ENCODE results near the gene NTM.
A peak's percentile ranks its signal among the peaks of the same experiment; 100 is the strongest.

Gene NTM

GRCh38 chr11:131938351-131938751 lies 567.9 kb downstream of the NTM start:
- DNase-seq = peak; percentile 67

- DNase-seq = no peak
These were observed 569.7 kb downstream of the NTM start for GRCh38 chr11:131940126-131940525.

GRCh38 chr11:131942878-131943277 lies 572.5 kb downstream of the NTM start:
- no peak for DNase-seq

- DNase-seq = no peak
These were observed 572.9 kb downstream of the NTM start for GRCh38 chr11:131943295-131943694.

GRCh38 chr11:131944736-131945135 lies 574.3 kb downstream of the NTM start:
- no peak for DNase-seq

GRCh38 chr11:131945706-131946105 lies 575.3 kb downstream of the NTM start:
- no peak for DNase-seq

GRCh38 chr11:131947511-131947910 lies 577.1 kb downstream of the NTM start:
- no peak for DNase-seq

- DNase-seq = no peak
These were observed 580.7 kb downstream of the NTM start for GRCh38 chr11:131951121-131951520.

- DNase-seq = no peak
These were observed 583.7 kb downstream of the NTM start for GRCh38 chr11:131954146-131954545.

- no peak for DNase-seq
These were observed 585.5 kb downstream of the NTM start for GRCh38 chr11:131955904-131956303.

GRCh38 chr11:131957201-131957600 lies 586.8 kb downstream of the NTM start:
- no peak for DNase-seq

GRCh38 chr11:131957875-131958274 lies 587.5 kb downstream of the NTM start:
- DNase-seq = no peak

GRCh38 chr11:131962818-131963217 lies 592.4 kb downstream of the NTM start:
- DNase-seq = no peak

GRCh38 chr11:131964698-131965483 lies 594.5 kb downstream of the NTM start:
- no peak for DNase-seq

- no peak for DNase-seq
These were observed 595.1 kb downstream of the NTM start for GRCh38 chr11:131965504-131965903.

GRCh38 chr11:131966667-131967066 lies 596.3 kb downstream of the NTM start:
- no peak for DNase-seq

- DNase-seq = no peak
These were observed 598.8 kb downstream of the NTM start for GRCh38 chr11:131969261-131969660.

- no peak for DNase-seq
These were observed 602.6 kb downstream of the NTM start for GRCh38 chr11:131973061-131973460.

GRCh38 chr11:131975619-131976018 lies 605.2 kb downstream of the NTM start:
- no peak for DNase-seq

- no peak for DNase-seq
These were observed 605.6 kb downstream of the NTM start for GRCh38 chr11:131976021-131976420.

GRCh38 chr11:131977231-131977630 lies 606.8 kb downstream of the NTM start:
- DNase-seq = no peak

- no peak for DNase-seq
These were observed 607.4 kb downstream of the NTM start for GRCh38 chr11:131977854-131978253.

GRCh38 chr11:131978351-131978750 lies 607.9 kb downstream of the NTM start:
- no peak for DNase-seq

GRCh38 chr11:131979364-131979763 lies 608.9 kb downstream of the NTM start:
- DNase-seq = no peak

GRCh38 chr11:131980199-131980598 lies 609.8 kb downstream of the NTM start:
- no peak for DNase-seq
